Progenitor cell of endocrine pancreas (in vitro differentiated cells): ENCODE results near the gene TGM6. TPM values are rescaled to one million over a fixed set of nuclear protein-coding genes. Genes with fewer than 3 reads are reported as not detected.

Source experiments
- DNase-seq: peaks from one replicate; pipeline ENCODE4 v3.0.0; 2021; ENCODE audit warnings: low spot score; ENCODE audit not compliant: unreplicated experiment
- H3K27ac Mint-ChIP-seq: 2 replicates; pipeline ENCODE4 v1.8.0; 2021; ENCODE audit warnings: mild to moderate bottlenecking, moderate library complexity, mixed read lengths
- H3K27me3 Mint-ChIP-seq: 2 replicates; pipeline ENCODE4 v1.8.0; 2021; ENCODE audit warnings: mixed read lengths
- H3K36me3 Mint-ChIP-seq: 2 replicates; pipeline ENCODE4 v1.8.0; 2022; ENCODE audit warnings: mixed read lengths; ENCODE audit not compliant: insufficient read depth
- H3K4me1 Mint-ChIP-seq: 2 replicates; pipeline ENCODE4 v1.8.0; 2021; ENCODE audit warnings: low read depth, mixed read lengths
- H3K4me3 Mint-ChIP-seq: 2 replicates; pipeline ENCODE4 v1.8.0; 2021; ENCODE audit warnings: low read depth, mild to moderate bottlenecking, moderate library complexity, mixed read lengths
- H3K9me3 Mint-ChIP-seq: 2 replicates; pipeline ENCODE4 v1.8.0; 2021; ENCODE audit warnings: low read depth, mixed read lengths
- total RNA-seq: library from RNA; stranded (reverse); gene quantifications from 2 replicates; pipeline ENCODE4 v1.2.1, GENCODE V29; 2021
- TF ChIP-seq, protein P1 (sequence below): fragments of 200-600 bp; sonication (generic); IDR thresholded peaks from one replicate; pipeline ENCODE4 v1.5.0; 2021; ENCODE audit warnings: antibody characterized with exemption, mild to moderate bottlenecking; ENCODE audit not compliant: unreplicated experiment

The TGM6 gene
- total RNA-seq, 1 donor from 2014 or later: not detected

DNA sequence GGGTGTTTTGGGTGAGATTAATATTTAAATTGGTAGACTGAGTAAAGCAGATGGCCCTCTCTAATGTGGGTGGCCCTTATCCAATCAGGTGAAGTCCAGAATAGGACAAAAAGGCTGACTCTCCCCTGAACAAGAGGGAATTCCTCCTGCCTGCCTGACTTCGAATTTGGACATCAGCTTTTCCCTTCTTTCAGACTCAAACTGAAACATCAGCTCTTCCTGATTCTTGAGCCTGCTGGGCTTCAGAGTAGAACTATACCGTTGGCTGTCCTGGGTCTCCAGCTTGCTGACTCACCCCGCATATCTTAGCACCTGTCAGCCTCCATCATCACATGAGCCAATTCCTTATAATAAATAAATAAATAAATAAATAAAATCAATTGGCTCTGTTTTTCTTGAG, 15.0 kb upstream of the TGM6 start:
- peaks cover 12% of the 10 kb centered on the region for H3K9me3 Mint-ChIP-seq
- H3K36me3 Mint-ChIP-seq: no peaks in the 10 kb centered on the region
- TF ChIP-seq, protein P1, sequence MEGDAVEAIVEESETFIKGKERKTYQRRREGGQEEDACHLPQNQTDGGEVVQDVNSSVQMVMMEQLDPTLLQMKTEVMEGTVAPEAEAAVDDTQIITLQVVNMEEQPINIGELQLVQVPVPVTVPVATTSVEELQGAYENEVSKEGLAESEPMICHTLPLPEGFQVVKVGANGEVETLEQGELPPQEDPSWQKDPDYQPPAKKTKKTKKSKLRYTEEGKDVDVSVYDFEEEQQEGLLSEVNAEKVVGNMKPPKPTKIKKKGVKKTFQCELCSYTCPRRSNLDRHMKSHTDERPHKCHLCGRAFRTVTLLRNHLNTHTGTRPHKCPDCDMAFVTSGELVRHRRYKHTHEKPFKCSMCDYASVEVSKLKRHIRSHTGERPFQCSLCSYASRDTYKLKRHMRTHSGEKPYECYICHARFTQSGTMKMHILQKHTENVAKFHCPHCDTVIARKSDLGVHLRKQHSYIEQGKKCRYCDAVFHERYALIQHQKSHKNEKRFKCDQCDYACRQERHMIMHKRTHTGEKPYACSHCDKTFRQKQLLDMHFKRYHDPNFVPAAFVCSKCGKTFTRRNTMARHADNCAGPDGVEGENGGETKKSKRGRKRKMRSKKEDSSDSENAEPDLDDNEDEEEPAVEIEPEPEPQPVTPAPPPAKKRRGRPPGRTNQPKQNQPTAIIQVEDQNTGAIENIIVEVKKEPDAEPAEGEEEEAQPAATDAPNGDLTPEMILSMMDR: no peak
- DNase-seq: no peak
- H3K27me3 Mint-ChIP-seq: peaks cover 3% of the 10 kb centered on the region
- H3K4me1 Mint-ChIP-seq: no peaks in the 10 kb centered on the region
- H3K4me3 Mint-ChIP-seq: no peak overlapping the region
- H3K27ac Mint-ChIP-seq: no peak overlapping the region

DNA sequence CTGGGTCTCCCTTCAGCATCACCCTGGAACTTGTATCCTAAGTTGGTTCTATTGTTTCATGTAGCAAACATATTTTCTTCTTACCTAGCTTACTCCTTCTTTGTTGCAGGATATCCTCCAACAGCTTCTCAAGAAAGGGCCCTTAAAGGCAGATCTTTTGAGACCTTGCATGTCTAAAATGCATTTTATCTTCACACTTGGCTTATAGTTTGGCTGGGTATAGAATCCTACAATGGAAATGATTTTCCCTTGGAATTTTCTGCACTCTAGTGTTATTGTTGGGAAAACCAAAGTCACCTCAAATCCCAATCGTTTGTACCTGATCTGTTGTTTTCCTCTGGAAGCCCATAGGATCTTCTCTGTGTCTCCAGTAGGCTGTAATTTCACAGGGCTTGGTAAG, 12.1 kb upstream of the TGM6 start:
- DNase-seq: no peak
- TF ChIP-seq, protein P1: no peak
- peaks cover 7% of the 10 kb centered on the region for H3K27me3 Mint-ChIP-seq

DNA sequence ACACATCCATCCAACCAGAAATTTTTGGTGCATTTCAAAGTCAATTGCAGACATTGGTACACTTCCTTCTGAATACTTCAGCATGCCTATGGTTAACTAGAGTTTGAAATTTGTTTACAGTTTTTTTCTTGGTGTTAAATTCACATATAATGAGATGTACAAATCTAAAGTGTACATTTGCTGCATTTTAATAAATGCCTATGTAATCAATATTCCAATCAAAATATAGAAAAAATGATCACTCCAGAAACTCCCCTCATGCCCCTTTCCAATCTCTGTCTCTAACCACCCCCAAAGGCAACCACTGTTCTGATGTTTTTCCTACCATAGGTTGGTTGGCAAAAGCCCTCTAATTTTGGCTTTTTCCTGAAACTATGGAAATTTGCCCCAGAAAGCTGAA, 7.6 kb upstream of the TGM6 start:
- TF ChIP-seq, protein P1: no peak
- H3K27me3 Mint-ChIP-seq: peaks cover 18% of the 10 kb centered on the region
- no peaks in the 10 kb centered on the region for H3K36me3 Mint-ChIP-seq
- H3K4me3 Mint-ChIP-seq: no peak overlapping the region
- no peaks in the 10 kb centered on the region for H3K4me1 Mint-ChIP-seq
- no peak for DNase-seq
- H3K27ac Mint-ChIP-seq: no peak overlapping the region
- no peaks in the 10 kb centered on the region for H3K9me3 Mint-ChIP-seq

More for the DNA sequence above, 12.1 kb upstream of the TGM6 start:
- Mint-ChIP-seq H3K4me3 (no peak overlapping the region), H3K9me3 (no peaks in the 10 kb centered on the region), H3K27ac (no peak overlapping the region), H3K4me1 (no peaks in the 10 kb centered on the region), H3K36me3 (no peaks in the 10 kb centered on the region)

DNA sequence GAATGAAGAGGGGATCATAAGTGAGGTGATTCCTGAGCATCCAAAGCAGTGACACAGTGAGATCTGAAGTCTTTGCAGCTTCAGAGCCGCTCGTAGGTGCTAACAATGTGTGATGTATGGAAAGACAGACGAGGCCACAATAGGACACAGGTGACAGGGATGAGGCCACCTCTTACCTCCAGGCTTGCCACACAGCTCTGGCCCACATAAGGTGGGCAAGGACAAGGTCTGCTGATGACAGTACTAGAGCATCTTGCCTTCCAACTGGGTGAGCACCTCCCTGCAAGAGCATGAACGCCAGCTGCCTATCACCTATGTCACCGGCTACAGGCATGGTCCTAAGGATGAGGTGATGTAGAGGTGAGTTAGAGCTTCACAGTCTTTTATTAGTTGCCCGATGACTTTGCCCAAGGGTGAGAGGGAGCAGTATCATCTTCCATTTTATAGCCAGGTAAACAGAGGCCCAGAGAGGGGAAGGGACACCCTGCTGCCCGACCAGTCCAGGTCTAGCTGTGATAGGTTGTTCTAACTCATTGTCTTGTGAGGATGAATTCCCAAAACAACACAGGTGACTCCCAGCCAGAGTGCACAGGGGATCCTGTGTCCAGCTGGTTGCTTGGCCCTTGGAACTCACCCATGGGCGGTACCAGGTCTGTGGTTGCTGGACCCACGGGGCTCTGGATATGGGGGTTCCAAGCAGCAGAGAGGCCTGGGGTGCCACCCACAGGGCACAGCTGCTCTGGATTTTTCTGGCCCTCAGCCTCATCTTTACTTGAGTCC, 6.2 kb upstream of the TGM6 start:
- Mint-ChIP-seq H3K27ac (no peak overlapping the region), H3K4me1 (no peaks in the 10 kb centered on the region), H3K36me3 (no peaks in the 10 kb centered on the region), H3K9me3 (no peaks in the 10 kb centered on the region), H3K4me3 (no peak overlapping the region), H3K27me3 (peaks cover 18% of the 10 kb centered on the region)
- DNase-seq: no peak
- TF ChIP-seq, protein P1: no peak

DNA sequence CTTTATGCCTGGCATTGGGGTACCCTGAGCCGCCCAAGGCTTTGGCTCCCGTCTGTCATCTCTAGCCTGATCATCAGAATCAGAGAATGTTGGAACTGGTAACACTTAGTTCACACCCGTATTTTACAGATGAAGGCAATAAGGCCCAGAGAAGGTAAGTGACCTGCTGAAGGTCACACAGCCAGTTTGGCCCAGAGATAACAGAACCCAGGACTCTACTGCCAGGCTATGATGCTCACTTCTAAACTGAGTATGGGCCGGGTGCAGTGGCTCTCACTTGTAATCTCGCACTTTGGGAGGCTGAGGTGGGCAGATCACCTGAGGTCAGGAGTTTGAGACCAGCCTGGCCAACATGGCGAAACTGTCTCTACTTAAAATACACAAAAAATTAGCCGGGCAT, 1.8 kb upstream of the TGM6 start:
- Mint-ChIP-seq H3K36me3 (no peaks in the 10 kb centered on the region), H3K9me3 (no peaks in the 10 kb centered on the region), H3K27ac (no peak overlapping the region), H3K27me3 (peaks cover 11% of the 10 kb centered on the region), H3K4me3 (no peak overlapping the region), H3K4me1 (no peaks in the 10 kb centered on the region)
- TF ChIP-seq, protein P1: no peak
- DNase-seq: no peak
